GM21423 (cell line): ENCODE results near the gene SHOC2.

Experiments used
- ATAC-seq: cut with Tn5 transposase; IDR thresholded peaks from one replicate; pipeline ENCODE4 v1.9.1; 2021; ENCODE audit warnings: mild to moderate bottlenecking, moderate library complexity; ENCODE audit not compliant: unreplicated experiment

The SHOC2 gene

GRCh38 chr10:110944792-110945396 lies 25.5 kb downstream of the SHOC2 start:
- ATAC-seq, result no peak

GRCh38 chr10:110946496-110946895 lies 27.1 kb downstream of the SHOC2 start:
- no peak for ATAC-seq

- no peak for ATAC-seq
Observed at GRCh38 chr10:110947061-110947595, 27.7 kb downstream of the SHOC2 start.

GRCh38 chr10:110951381-110951780 lies 32.0 kb downstream of the SHOC2 start:
- ATAC-seq, result no peak

- no peak for ATAC-seq
Observed at GRCh38 chr10:110957606-110958005, 38.2 kb downstream of the SHOC2 start.

- no peak for ATAC-seq
Observed at GRCh38 chr10:110959379-110960332, 40.3 kb downstream of the SHOC2 start.

- ATAC-seq, result no peak
Observed at GRCh38 chr10:110960333-110960712, 40.9 kb downstream of the SHOC2 start.

GRCh38 chr10:110962443-110962842 lies 43.0 kb downstream of the SHOC2 start:
- ATAC-seq, result no peak

- ATAC-seq, result no peak
Observed at GRCh38 chr10:110963162-110963561, 43.8 kb downstream of the SHOC2 start.

GRCh38 chr10:110964681-110965080 lies 45.3 kb downstream of the SHOC2 start:
- ATAC-seq, result no peak

- no peak for ATAC-seq
Observed at GRCh38 chr10:110965216-110965615, 45.8 kb downstream of the SHOC2 start.

GRCh38 chr10:110966146-110966545 lies 46.7 kb downstream of the SHOC2 start:
- no peak for ATAC-seq

GRCh38 chr10:110967009-110967630 lies 47.7 kb downstream of the SHOC2 start:
- no peak for ATAC-seq

- ATAC-seq, result no peak
Observed at GRCh38 chr10:110967645-110968044, 48.2 kb downstream of the SHOC2 start.

GRCh38 chr10:110969183-110969582 lies 49.8 kb downstream of the SHOC2 start:
- no peak for ATAC-seq

GRCh38 chr10:110971638-110972037 lies 52.2 kb downstream of the SHOC2 start:
- ATAC-seq, result no peak

- ATAC-seq, result no peak
Observed at GRCh38 chr10:110972231-110973134, 53.1 kb downstream of the SHOC2 start.

GRCh38 chr10:110973400-110973799 lies 54.0 kb downstream of the SHOC2 start:
- ATAC-seq, result no peak

- ATAC-seq, result no peak
Observed at GRCh38 chr10:110976577-110976976, 57.2 kb downstream of the SHOC2 start.

GRCh38 chr10:110977662-110978061 lies 58.3 kb downstream of the SHOC2 start:
- no peak for ATAC-seq
